Suprapubic skin (tissue), 4 donors: ENCODE data around the gene TAPT1. TPM values are rescaled to one million over a fixed set of nuclear protein-coding genes. Genes with fewer than 3 reads are reported as not detected.

Experiments used
- DNase-seq, 2 donors: peaks; one replicate each; pipeline ENCODE4 v3.0.0-alpha.2; 2019; ENCODE audit warnings: low spot score in 2 of 2
- H3K27ac ChIP-seq: fragments of 200-600 bp; sonication (generic); one replicate; pipeline ENCODE4 v1.5.1; 2019
- H3K27me3 ChIP-seq: fragments of 200-600 bp; sonication (generic); one replicate; pipeline ENCODE4 v1.5.1; 2019
- H3K36me3 ChIP-seq: fragments of 200-600 bp; sonication (generic); one replicate; pipeline ENCODE4 v1.5.1; 2019
- H3K4me1 ChIP-seq: fragments of 200-600 bp; sonication (generic); one replicate; pipeline ENCODE4 v1.5.1; 2019
- H3K4me3 ChIP-seq: fragments of 200-600 bp; sonication (generic); one replicate; pipeline ENCODE4 v1.5.1; 2019; ENCODE audit warnings: mild to moderate bottlenecking
- H3K9me3 ChIP-seq: fragments of 200-600 bp; sonication (generic); one replicate; pipeline ENCODE4 v1.5.1; 2019
- EP300 ChIP-seq: sonication (generic); formaldehyde crosslinking; IDR thresholded peaks from one replicate; pipeline ENCODE4 v1.6.1; 2017; ENCODE audit warnings: antibody characterized with exemption
- POLR2A ChIP-seq, 2 donors: fragments of 450-650 bp; IDR thresholded peaks; one replicate each; pipeline ENCODE4 v1.6.1; 2017; ENCODE audit warnings: antibody characterized with exemption in 2 of 2, mild to moderate bottlenecking in 2 of 2, moderate library complexity in 2 of 2
- POLR2AphosphoS5 ChIP-seq, 3 donors: sonication (generic); formaldehyde crosslinking; IDR thresholded peaks; one replicate each; pipeline ENCODE4 v1.6.1; 2017; ENCODE audit warnings: antibody characterized with exemption in 3 of 3
- WGBS: methylation state at CpG from one replicate; pipeline ENCODE4 v1.1.5; 2018; 5-methylcytosine and 5-hydroxymethylcytosine counted together
- total RNA-seq, 4 donors: library from RNA; depleted of rRNA; stranded (reverse); fragments of >200 nt; gene quantifications; one replicate each; pipeline ENCODE4 v1.1.0, GENCODE V29; 2016
- TF ChIP-seq, protein P1 (sequence below), 2 donors: fragments of 200-600 bp in 1 of 2; fragments of 450-650 bp in 1 of 2; sonication (generic) in 1 of 2; IDR thresholded peaks; one replicate each; pipeline ENCODE4 v1.5.1; 2016 to 2019; ENCODE audit warnings: antibody characterized with exemption in 2 of 2, mild to moderate bottlenecking in 1 of 2, moderate library complexity in 1 of 2

The TAPT1 gene
- total RNA-seq, 4 donors from 2014 or later = 15.3 to 57.2 (median 23.7) TPM

DNA sequence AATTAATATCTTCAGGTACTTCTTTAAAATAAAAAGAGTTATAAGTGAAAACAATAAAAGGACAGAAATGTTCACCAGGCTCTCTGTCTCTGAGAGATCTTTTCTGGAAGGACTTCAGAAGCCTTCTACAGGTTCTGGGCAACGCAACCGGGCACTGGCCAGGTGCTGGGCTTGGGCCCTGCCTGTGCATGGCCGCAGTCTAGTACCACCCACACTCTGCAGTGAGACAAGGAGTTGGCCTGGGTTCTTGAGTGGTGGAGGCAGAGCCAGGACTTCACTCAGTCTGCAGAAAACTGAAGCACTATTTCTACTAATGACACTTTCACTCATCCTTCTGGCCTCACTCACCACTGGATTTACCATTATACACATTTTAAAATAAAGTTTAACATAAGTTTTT lies 21.8 kb downstream of the TAPT1 start:
- Histone ChIP-seq H3K4me1 (peaks cover 10% of the 10 kb centered on the region), H3K36me3 (peaks cover 10% of the 10 kb centered on the region), H3K4me3 (no peak overlapping the region), H3K27ac (no peak overlapping the region), H3K27me3 (no peaks in the 10 kb centered on the region), H3K9me3 (no peaks in the 10 kb centered on the region)
- DNase-seq = no peak
- TF ChIP-seq POLR2A (IDR thresholded peaks at IDR 0.05) (no peak), POLR2AphosphoS5 (IDR thresholded peaks at IDR 0.05) (no peak), EP300 (no peak)
- TF ChIP-seq, protein P1, sequence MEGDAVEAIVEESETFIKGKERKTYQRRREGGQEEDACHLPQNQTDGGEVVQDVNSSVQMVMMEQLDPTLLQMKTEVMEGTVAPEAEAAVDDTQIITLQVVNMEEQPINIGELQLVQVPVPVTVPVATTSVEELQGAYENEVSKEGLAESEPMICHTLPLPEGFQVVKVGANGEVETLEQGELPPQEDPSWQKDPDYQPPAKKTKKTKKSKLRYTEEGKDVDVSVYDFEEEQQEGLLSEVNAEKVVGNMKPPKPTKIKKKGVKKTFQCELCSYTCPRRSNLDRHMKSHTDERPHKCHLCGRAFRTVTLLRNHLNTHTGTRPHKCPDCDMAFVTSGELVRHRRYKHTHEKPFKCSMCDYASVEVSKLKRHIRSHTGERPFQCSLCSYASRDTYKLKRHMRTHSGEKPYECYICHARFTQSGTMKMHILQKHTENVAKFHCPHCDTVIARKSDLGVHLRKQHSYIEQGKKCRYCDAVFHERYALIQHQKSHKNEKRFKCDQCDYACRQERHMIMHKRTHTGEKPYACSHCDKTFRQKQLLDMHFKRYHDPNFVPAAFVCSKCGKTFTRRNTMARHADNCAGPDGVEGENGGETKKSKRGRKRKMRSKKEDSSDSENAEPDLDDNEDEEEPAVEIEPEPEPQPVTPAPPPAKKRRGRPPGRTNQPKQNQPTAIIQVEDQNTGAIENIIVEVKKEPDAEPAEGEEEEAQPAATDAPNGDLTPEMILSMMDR (IDR thresholded peaks at IDR 0.05) = no peak
- WGBS = 96% methylated on average over 3 of the region's 3 CpGs

GRCh38 chr4:16203083-16203482 lies 23.2 kb downstream of the TAPT1 start:
- Histone ChIP-seq H3K4me1 (peaks cover 11% of the 10 kb centered on the region), H3K36me3 (peaks cover 8% of the 10 kb centered on the region), H3K9me3 (no peaks in the 10 kb centered on the region), H3K27ac (no peak overlapping the region), H3K27me3 (no peaks in the 10 kb centered on the region), H3K4me3 (no peak overlapping the region)
- TF ChIP-seq, protein P1 (IDR thresholded peaks at IDR 0.05) = no peak
- no peak for TF ChIP-seq POLR2A (IDR thresholded peaks at IDR 0.05)
- no peak for TF ChIP-seq POLR2AphosphoS5 (IDR thresholded peaks at IDR 0.05)
- no peak for TF ChIP-seq EP300
- 92% methylated on average over 2 of the region's 2 CpGs for WGBS
- DNase-seq = no peak

DNA sequence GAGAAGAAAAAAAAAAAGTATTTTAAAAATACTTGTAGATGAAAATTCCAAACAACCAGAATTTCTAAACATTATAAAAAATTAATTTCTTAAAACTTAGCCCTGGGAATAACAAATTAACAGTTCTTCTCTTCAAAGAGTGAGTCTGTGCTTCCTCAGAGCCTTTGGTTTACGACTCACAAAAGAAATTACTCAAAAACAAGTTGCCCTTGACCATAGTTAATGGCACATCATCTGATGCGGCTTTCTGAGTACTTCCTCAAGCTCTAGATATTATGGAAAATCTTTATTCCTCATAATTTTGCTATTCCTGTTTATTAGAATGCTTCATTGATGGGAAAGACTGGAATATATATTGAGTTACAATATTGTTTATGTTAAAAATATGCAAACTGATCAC lies 23.7 kb downstream of the TAPT1 start:
- H3K4me3 ChIP-seq = no peak overlapping the region
- H3K9me3 ChIP-seq = no peaks in the 10 kb centered on the region
- H3K27me3 ChIP-seq = no peaks in the 10 kb centered on the region
- no peak for DNase-seq
- H3K36me3 ChIP-seq = peaks cover 8% of the 10 kb centered on the region
- WGBS = 85% methylated on average over 2 of the region's 2 CpGs
- H3K4me1 ChIP-seq = peaks cover 14% of the 10 kb centered on the region
- no peak overlapping the region for H3K27ac ChIP-seq
- TF ChIP-seq POLR2AphosphoS5 (IDR thresholded peaks at IDR 0.05) (no peak), EP300 (no peak), POLR2A (IDR thresholded peaks at IDR 0.05) (no peak)
- TF ChIP-seq, protein P1 (IDR thresholded peaks at IDR 0.05) = no peak

- peaks cover 8% of the 10 kb centered on the region for H3K36me3 ChIP-seq
- H3K9me3 ChIP-seq = no peaks in the 10 kb centered on the region
- DNase-seq = no peak
- TF ChIP-seq POLR2A (IDR thresholded peaks at IDR 0.05) = no peak
- TF ChIP-seq, protein P1 (IDR thresholded peaks at IDR 0.05) = no peak
- 94% methylated on average over 1 of the region's 1 CpG for WGBS
- no peak overlapping the region for H3K27ac ChIP-seq
- H3K4me3 ChIP-seq = no peak overlapping the region
- no peaks in the 10 kb centered on the region for H3K27me3 ChIP-seq
- peaks cover 16% of the 10 kb centered on the region for H3K4me1 ChIP-seq
Measured at GRCh38 chr4:16199093-16199492, 27.2 kb downstream of the TAPT1 start.

DNA sequence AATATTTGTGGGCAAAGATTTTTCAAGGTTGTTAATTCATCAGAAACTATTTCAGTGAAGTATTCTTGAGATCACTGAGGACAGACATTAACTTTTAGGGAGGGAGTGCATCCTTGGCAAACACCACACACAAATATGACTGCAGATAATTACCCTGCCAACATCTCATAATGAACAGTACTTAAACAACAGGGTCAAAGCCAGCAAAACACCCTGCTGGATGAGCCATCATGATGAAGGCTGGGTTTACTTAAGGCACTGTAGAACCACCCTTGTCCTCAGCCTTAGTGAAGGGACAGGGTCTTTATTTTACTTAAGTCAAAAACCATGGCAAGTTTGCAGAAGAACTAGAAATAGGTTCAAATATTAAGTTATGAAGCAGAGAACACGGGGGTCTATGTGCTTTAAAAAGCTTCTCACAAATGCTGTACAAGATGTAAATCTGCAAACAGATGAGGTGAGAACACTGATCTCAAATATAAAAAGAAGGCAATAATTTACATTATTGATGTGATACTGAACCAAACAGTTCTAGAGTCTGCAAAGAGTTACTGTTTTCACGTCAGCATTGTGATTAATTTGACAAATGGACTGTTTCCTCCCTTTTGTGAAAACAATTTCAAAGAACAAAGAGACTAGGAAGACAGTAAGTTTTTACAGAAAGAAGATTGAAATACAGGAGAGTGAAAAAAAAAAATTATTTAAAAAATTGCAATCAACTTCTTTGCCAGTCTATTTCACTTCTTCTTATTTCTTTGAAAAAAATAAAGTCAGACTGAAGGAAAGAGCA lies 28.2 kb downstream of the TAPT1 start:
- no peaks in the 10 kb centered on the region for H3K27me3 ChIP-seq
- no peak for TF ChIP-seq POLR2A (IDR thresholded peaks at IDR 0.05)
- TF ChIP-seq EP300 = no peak
- TF ChIP-seq, protein P1 (IDR thresholded peaks at IDR 0.05) = no peak
- no peak for TF ChIP-seq POLR2AphosphoS5 (IDR thresholded peaks at IDR 0.05)
- peaks cover 22% of the 10 kb centered on the region for H3K4me1 ChIP-seq
- H3K27ac ChIP-seq = no peak overlapping the region
- H3K4me3 ChIP-seq = no peak overlapping the region
- DNase-seq = no peak
- H3K36me3 ChIP-seq = peaks cover 7% of the 10 kb centered on the region
- WGBS = 78% methylated on average over 2 of the region's 2 CpGs
- H3K9me3 ChIP-seq = no peaks in the 10 kb centered on the region
